Heart left ventricle (tissue), 16 donors: Measurements from ENCODE around the gene TRAF4. TPM values are rescaled to one million over a fixed set of nuclear protein-coding genes. Genes with fewer than 3 reads are reported as not detected.
A peak's percentile ranks its signal among the peaks of the same experiment; 100 is the strongest.

ENCODE experiments used
- ATAC-seq, 4 donors: fragments of 200-7000 bp; cut with Tn5 transposase; one replicate each; pipeline ENCODE4 v1.9.1; 2020 to 2022; ENCODE audit warnings: moderate library complexity in 4 of 4, mild to moderate bottlenecking in 3 of 4, moderate number of reproducible peaks in 1 of 4
- DNase-seq, 5 donors: peaks; one replicate each; pipeline ENCODE4 v3.0.0-alpha.2; 2020
- H3K27ac ChIP-seq, 12 donors: fragments of 200-600 bp; sonication (generic) in 4 of 12; one replicate each; pipeline versions ENCODE4 v1.5.0 to v1.8.0; 2016 to 2022; ENCODE audit warnings: mild to moderate bottlenecking in 2 of 12
- H3K27me3 ChIP-seq, 9 donors: fragments of 200-600 bp; sonication (generic) in 2 of 9; one replicate each; pipeline versions ENCODE4 v1.5.1 to v1.8.0; 2016 to 2022; ENCODE audit warnings: mild to moderate bottlenecking in 3 of 9
- H3K36me3 ChIP-seq, 9 donors: fragments of 200-600 bp; sonication (generic) in 2 of 9; one replicate each; pipeline versions ENCODE4 v1.5.0 to v1.8.0; 2018 to 2022; ENCODE audit warnings: mild to moderate bottlenecking in 2 of 9
- H3K4me1 ChIP-seq, 12 donors: fragments of 200-600 bp; sonication (generic) in 4 of 12; one replicate each; pipeline versions ENCODE4 v1.5.0 to v1.8.0; 2016 to 2022; ENCODE audit warnings: mild to moderate bottlenecking in 3 of 12
- H3K4me3 ChIP-seq, 12 donors: fragments of 200-600 bp; sonication (generic) in 4 of 12; one replicate each; pipeline versions ENCODE4 v1.5.0 to v1.8.0; 2017 to 2022; ENCODE audit warnings: mild to moderate bottlenecking in 9 of 12, moderate library complexity in 4 of 12
- H3K9me3 ChIP-seq, 12 donors: fragments of 200-600 bp; sonication (generic) in 4 of 12; one replicate each; pipeline versions ENCODE4 v1.5.0 to v1.8.0; 2016 to 2022; ENCODE audit warnings: mild to moderate bottlenecking in 1 of 12
- POLR2A ChIP-seq, 2 donors: fragments of 450-650 bp; IDR thresholded peaks; one replicate each; pipeline ENCODE4 v1.6.1; 2017; ENCODE audit warnings: antibody characterized with exemption in 2 of 2, mild to moderate bottlenecking in 2 of 2, moderate library complexity in 2 of 2
- WGBS, 4 donors: extraction: QIAGEN DNeasy Blood & Tissue Kit in 2 of 4; methylation state at CpG; one replicate each; pipeline versions ENCODE4 v1.1.5 to v1.1.7; 2013 to 2018; 5-methylcytosine and 5-hydroxymethylcytosine counted together
- intact Hi-C, 10 donors: fragments of 100-400 bp; cut with DNase I; formaldehyde crosslinking; loops; one replicate each; pipeline versions ENCODE4 v1.11.1 to v1.14.2; 2022
- polyA plus RNA-seq, 2 donors: library from polyadenylated mRNA; stranded (reverse); fragments of 200-250 nt; gene quantifications; one replicate each; pipeline ENCODE4 v1.2.3, GENCODE V29; 2013
- total RNA-seq, 9 donors: library from RNA; depleted of rRNA in 2 of 9; stranded (reverse); fragments of >200 nt in 2 of 9; fragmentation: NEBNext Ultra II Directional in 3 of 9; extraction: Animal tissue kit (Norgen Biotek cat#: 25700) in 3 of 9; gene quantifications; one replicate each; pipeline versions ENCODE4 v1.1.0 to v1.2.4, GENCODE V29; 2016 to 2023
- TF ChIP-seq, protein P1 (sequence below), 12 donors: fragments of 200-600 bp; sonication (generic) in 4 of 12; IDR thresholded peaks; one replicate each; pipeline versions ENCODE4 v1.5.0 to v1.8.0; 2018 to 2022; ENCODE audit warnings: antibody characterized with exemption in 12 of 12, mild to moderate bottlenecking in 5 of 12
- donor health status: ischemic (EF 13 %, LVEDD 7.1; RV severe dilation, severe dysfunction).
- donor health status: healthy with polysubstance abuse.
- donor health status: DM: no; HTN: yes; CAD: no.
- donor health status: DM: no; HTN: no; CAD: no.
- donor health status: ischemic (EF 25% LVEDD 6.9; RV normal size, moderate dysfunction).
- donor health status: ischemic (EF 25% LVEDD 5.7; RV mildly dilated, moderate dysfunction).
- donor health status: healthy.
- donor health status: DM: yes; HTN: yes; CAD: no.
- donor health status: ischemic (EF 35%, LVEDD 5.7; RV mildly dilated, moderate dysfunction).
- donor health status: nonischemic (EF 11% LVEDD 7.7; RV severe dilation, severe dysfunction).
- donor health status: DM: yes; HTN: yes; CAD: no.
- donor health status: PGD.
- donor health status: ischemic (EF 29% LVEDD 5.4; RV normal size, mild dysfunction).
- donor health status: nonischemic (EF 23%, LVEDD 6.1; RV moderate dilation, normal function).

TRAF4 gene
- total and polyA plus RNA-seq, 11 donors: 1.5 to 11.5 (median 2.7) TPM

DNA sequence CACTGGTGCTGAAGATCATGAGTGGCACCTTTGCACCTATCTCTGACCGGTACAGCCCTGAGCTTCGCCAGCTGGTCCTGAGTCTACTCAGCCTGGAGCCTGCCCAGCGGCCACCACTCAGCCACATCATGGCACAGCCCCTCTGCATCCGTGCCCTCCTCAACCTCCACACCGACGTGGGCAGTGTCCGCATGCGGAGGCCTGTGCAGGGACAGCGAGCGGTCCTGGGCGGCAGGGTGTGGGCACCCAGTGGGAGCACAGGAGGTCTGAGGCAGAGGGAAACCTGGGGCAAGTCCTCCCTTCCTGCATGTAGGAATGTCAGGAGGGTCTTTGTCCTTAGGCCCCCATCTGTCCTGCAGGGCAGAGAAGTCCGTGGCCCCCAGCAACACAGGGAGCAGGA lies 6.5 kb upstream of the TRAF4 start:
- 95 to 98% (median 96%) methylated on average over 6 to 12 of the region's 12 CpGs for WGBS, 4 donors
- H3K4me3 ChIP-seq: no peak overlapping the region
- H3K27me3 ChIP-seq: no peaks in the 10 kb centered on the region
- H3K4me1 ChIP-seq: peaks cover 0 to 8% (median 0%) of the 10 kb centered on the region in 12 donors
- no peak overlapping the region for H3K27ac ChIP-seq
- H3K36me3 ChIP-seq: no peaks in the 10 kb centered on the region
- intact Hi-C loops: no loop called here
- DNase-seq: peak in 1 of 5 donors; percentile 24
- TF ChIP-seq, protein P1, sequence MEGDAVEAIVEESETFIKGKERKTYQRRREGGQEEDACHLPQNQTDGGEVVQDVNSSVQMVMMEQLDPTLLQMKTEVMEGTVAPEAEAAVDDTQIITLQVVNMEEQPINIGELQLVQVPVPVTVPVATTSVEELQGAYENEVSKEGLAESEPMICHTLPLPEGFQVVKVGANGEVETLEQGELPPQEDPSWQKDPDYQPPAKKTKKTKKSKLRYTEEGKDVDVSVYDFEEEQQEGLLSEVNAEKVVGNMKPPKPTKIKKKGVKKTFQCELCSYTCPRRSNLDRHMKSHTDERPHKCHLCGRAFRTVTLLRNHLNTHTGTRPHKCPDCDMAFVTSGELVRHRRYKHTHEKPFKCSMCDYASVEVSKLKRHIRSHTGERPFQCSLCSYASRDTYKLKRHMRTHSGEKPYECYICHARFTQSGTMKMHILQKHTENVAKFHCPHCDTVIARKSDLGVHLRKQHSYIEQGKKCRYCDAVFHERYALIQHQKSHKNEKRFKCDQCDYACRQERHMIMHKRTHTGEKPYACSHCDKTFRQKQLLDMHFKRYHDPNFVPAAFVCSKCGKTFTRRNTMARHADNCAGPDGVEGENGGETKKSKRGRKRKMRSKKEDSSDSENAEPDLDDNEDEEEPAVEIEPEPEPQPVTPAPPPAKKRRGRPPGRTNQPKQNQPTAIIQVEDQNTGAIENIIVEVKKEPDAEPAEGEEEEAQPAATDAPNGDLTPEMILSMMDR (IDR thresholded peaks at IDR 0.05): no peak
- TF ChIP-seq POLR2A (IDR thresholded peaks at IDR 0.05): no peak
- peak in 1 of 4 donors; percentile 12 for ATAC-seq
- no peaks in the 10 kb centered on the region for H3K9me3 ChIP-seq

DNA sequence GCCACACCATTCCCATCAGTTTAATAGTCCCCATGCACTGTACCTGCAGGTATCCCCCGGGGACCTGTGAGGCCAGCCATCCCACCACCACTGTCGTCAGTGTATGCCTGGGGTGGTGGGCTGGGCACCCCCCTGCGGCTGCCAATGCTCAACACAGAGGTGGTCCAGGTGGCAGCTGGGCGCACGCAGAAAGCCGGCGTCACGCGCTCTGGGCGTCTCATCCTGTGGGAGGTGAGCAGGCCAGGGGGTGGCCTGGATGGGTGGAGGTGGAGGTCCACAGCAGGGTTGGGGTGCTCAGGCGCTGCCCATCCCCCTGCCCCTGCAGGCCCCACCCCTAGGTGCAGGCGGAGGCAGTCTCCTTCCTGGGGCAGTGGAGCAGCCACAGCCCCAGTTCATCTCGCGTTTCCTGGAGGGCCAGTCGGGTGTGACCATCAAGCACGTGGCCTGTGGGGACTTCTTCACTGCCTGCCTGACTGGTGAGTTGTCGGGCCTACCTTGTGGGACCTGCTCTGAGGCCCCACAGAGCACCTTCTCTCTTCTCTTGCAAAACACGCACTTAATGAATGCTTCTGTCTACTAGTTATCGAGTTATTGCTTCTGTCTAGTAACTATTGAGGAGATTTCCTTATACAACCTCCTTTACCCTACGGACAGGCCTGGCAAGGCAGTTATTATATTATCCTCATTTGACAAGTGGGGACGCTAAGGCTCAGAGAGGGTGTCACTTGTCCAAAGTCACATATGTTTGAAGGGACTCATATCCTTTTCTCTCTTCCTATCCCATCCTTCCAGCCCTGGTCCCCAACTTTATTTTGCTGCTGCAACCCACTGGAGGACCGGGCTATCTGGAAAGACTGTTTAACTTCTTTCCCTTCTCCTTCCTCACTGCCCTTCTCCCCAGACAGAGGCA lies 5.8 kb upstream of the TRAF4 start:
- TF ChIP-seq, protein P1 (IDR thresholded peaks at IDR 0.05): no peak
- no peak for TF ChIP-seq POLR2A (IDR thresholded peaks at IDR 0.05)
- H3K27me3 ChIP-seq: no peaks in the 10 kb centered on the region
- WGBS, 4 donors: 87 to 89% (median 88%) methylated on average over 14 to 22 of the region's 22 CpGs
- peaks cover 0 to 15% (median 2%) of the 10 kb centered on the region in 12 donors for H3K4me1 ChIP-seq
- intact Hi-C loops: no loop called here
- peak in 1 of 5 donors; percentile 23 for DNase-seq
- H3K27ac ChIP-seq: no peak overlapping the region
- no peaks in the 10 kb centered on the region for H3K9me3 ChIP-seq
- H3K4me3 ChIP-seq: no peak overlapping the region
- ATAC-seq: no peak
- H3K36me3 ChIP-seq: no peaks in the 10 kb centered on the region

DNA sequence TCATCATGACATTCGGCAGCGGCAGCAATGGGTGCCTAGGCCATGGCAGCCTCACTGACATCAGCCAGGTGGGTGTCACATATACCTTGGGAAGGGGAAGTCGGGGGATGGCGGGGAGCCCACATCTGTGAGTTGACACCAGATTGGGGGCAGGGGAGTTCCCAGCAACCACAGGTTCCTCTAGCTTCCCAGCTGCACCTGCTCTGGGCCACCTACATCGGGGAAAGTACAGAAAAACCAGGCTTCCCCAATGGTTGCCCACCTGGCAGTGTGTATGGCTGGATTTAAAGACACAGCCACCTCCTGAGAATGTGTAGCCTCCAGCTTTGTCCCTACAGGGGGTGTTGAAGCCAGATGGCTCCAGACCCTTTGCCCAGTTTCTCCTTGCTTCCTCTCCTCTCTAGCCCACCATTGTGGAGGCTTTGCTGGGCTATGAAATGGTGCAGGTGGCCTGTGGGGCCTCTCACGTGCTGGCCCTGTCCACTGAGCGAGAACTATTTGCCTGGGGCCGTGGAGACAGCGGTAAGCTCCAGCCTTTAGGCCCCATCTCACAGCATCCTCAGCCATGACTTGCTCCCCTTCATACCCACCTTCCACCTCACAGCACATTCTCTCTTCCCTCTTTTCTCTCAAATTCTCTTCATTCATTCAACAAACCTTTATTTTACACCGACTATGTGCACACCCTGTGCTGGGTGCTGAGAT lies 5.0 kb upstream of the TRAF4 start:
- no peak overlapping the region for H3K27ac ChIP-seq

More for the DNA sequence above, 5.0 kb upstream of the TRAF4 start:
- ATAC-seq (no peak), DNase-seq (peak in 1 of 5 donors; percentile 7)
- TF ChIP-seq, protein P1 (IDR thresholded peaks at IDR 0.05): no peak
- no peak for TF ChIP-seq POLR2A (IDR thresholded peaks at IDR 0.05)
- Histone ChIP-seq H3K4me3 (no peak overlapping the region), H3K27me3 (no peaks in the 10 kb centered on the region), H3K4me1 (peaks cover 0 to 21% (median 7%) of the 10 kb centered on the region in 12 donors), H3K36me3 (no peaks in the 10 kb centered on the region), H3K9me3 (no peaks in the 10 kb centered on the region)
- 88 to 92% (median 90%) methylated on average over 9 to 10 of the region's 10 CpGs for WGBS, 4 donors
- intact Hi-C loops: no loop called here
